ENCODE results near the gene ARHGAP19.

The ARHGAP19 gene

GRCh38 chr10:97184971-97185325 lies 107.5 kb downstream of the ARHGAP19 start:
- no peak for DNase-seq (ENCODE audit: extremely low spot score)
- TF ChIP-seq FOXA1 (IDR thresholded peaks at IDR 0.05): no peak
- TF ChIP-seq LEF1 (IDR thresholded peaks at IDR 0.05; ENCODE audit: borderline replicate concordance): no peak
- no peak for TF ChIP-seq PKNOX1 (IDR thresholded peaks at IDR 0.05)
- TF ChIP-seq BHLHE40 (IDR thresholded peaks at IDR 0.05; ENCODE audit: borderline replicate concordance): no peak
- no peak for TF ChIP-seq ZNF384 (IDR thresholded peaks at IDR 0.05)
- no peak for TF ChIP-seq HDGF (IDR thresholded peaks at IDR 0.05; ENCODE audit: borderline replicate concordance)
- no peak for TF ChIP-seq TARDBP (IDR thresholded peaks at IDR 0.05)
- no peak for TF ChIP-seq ELF4 (IDR thresholded peaks at IDR 0.05)
- ChIA-PET POLR2A (no interaction called here), CTCF (interaction anchor here (1.6 kb wide), 1 partner anchor 11 kb away, joined by 6 read pairs; no protein-coding TSS in a partner anchor)

- DNase-seq (ENCODE audit: extremely low spot score): no peak
- POLR2A ChIA-PET: no interaction called here
- CTCF ChIA-PET: no interaction called here
- TF ChIP-seq HDGF (IDR thresholded peaks at IDR 0.05; ENCODE audit: borderline replicate concordance): no peak
These were observed 109.1 kb downstream of the ARHGAP19 start for GRCh38 chr10:97183314-97183713.

GRCh38 chr10:97182288-97182990 lies 110.0 kb downstream of the ARHGAP19 start:
- CTCF ChIA-PET: no interaction called here
- no peak for DNase-seq (ENCODE audit: extremely low spot score)
- no peak for TF ChIP-seq TARDBP (IDR thresholded peaks at IDR 0.05)
- no peak for TF ChIP-seq L3MBTL2 (conservative IDR thresholded peaks at IDR 0.05)
- no peak for TF ChIP-seq HDGF (IDR thresholded peaks at IDR 0.05; ENCODE audit: borderline replicate concordance)
- TF ChIP-seq FOXM1 (IDR thresholded peaks at IDR 0.05; ENCODE audit: borderline replicate concordance): no peak
- no peak for TF ChIP-seq LEF1 (IDR thresholded peaks at IDR 0.05; ENCODE audit: borderline replicate concordance)
- no peak for TF ChIP-seq FOXK2 (IDR thresholded peaks at IDR 0.05)
- no peak for TF ChIP-seq CTBP1 (IDR thresholded peaks at IDR 0.05; ENCODE audit: borderline replicate concordance)
- TF ChIP-seq BHLHE40 (IDR thresholded peaks at IDR 0.05; ENCODE audit: borderline replicate concordance): no peak
- TF ChIP-seq SP1 (IDR thresholded peaks at IDR 0.05): no peak
- TF ChIP-seq ELF4 (IDR thresholded peaks at IDR 0.05): no peak
- no peak for TF ChIP-seq ZNF384 (IDR thresholded peaks at IDR 0.05)
- TF ChIP-seq ARNT (IDR thresholded peaks at IDR 0.05): no peak
- no peak for TF ChIP-seq PKNOX1 (IDR thresholded peaks at IDR 0.05)
- no peak for TF ChIP-seq NFRKB (IDR thresholded peaks at IDR 0.05)
- POLR2A ChIA-PET: no interaction called here

DNA sequence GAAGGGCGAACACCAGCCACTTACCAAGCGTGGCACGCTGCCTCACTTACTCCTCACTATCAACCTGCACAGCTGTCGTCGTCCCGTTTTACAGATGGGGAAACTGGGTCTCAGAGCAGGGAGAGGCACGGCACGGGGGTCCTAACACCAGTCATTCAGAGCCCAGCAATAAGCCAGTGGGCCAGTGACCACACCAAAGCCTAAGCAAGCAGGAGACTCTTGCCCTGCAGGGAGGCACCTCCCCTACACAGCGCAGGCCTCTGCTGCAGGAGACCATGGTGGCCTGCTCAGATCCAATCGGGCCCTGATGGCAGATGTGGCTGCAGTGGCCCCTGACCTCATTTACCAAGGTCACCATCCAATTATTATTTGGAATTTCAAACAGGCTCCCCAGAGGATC lies 111.5 kb downstream of the ARHGAP19 start:
- CTCF ChIA-PET: interaction anchor here (1.0 kb wide), 1 partner anchor 17 kb away, joined by 3 read pairs; no protein-coding TSS in a partner anchor
- POLR2A ChIA-PET: no interaction called here
- TF ChIP-seq ARNT (IDR thresholded peaks at IDR 0.05): no peak
- no peak for TF ChIP-seq FOXM1 (IDR thresholded peaks at IDR 0.05; ENCODE audit: borderline replicate concordance)
- TF ChIP-seq CTBP1 (IDR thresholded peaks at IDR 0.05; ENCODE audit: borderline replicate concordance): no peak
- TF ChIP-seq SP1 (IDR thresholded peaks at IDR 0.05): no peak
- TF ChIP-seq FOXA1 (IDR thresholded peaks at IDR 0.05): no peak
- no peak for TF ChIP-seq SUZ12 (IDR thresholded peaks at IDR 0.05)
- TF ChIP-seq HDGF (IDR thresholded peaks at IDR 0.05; ENCODE audit: borderline replicate concordance): no peak
- no peak for TF ChIP-seq ELF4 (IDR thresholded peaks at IDR 0.05)
- TF ChIP-seq FOXK2 (IDR thresholded peaks at IDR 0.05): no peak
- no peak for TF ChIP-seq BHLHE40 (IDR thresholded peaks at IDR 0.05; ENCODE audit: borderline replicate concordance)
- no peak for DNase-seq (ENCODE audit: extremely low spot score)

DNA sequence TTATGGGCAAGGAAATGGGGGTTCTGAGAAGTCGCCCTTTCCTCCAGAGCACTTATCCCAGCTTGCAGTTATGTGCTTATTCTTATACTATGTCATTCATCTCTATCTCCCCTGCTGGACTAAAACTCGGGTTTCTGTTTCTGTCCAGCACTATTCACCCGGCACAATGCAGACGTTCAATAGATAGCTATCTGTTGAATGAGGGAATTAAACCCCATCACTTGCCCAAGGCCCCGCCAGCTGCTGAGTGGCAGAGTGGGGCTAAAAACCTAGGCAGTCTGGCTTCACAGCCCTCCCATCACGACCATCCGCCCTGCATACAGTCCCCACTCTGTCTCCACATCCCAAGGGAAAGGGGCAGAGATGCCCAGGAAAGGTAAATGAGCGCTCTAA lies 112.1 kb downstream of the ARHGAP19 start:
- no peak for DNase-seq (ENCODE audit: extremely low spot score)
- POLR2A ChIA-PET: no interaction called here
- TF ChIP-seq BHLHE40 (IDR thresholded peaks at IDR 0.05; ENCODE audit: borderline replicate concordance) (no peak), ARNT (IDR thresholded peaks at IDR 0.05) (no peak), TARDBP (IDR thresholded peaks at IDR 0.05) (no peak), FOXM1 (IDR thresholded peaks at IDR 0.05; ENCODE audit: borderline replicate concordance) (no peak), FOXK2 (IDR thresholded peaks at IDR 0.05) (no peak), LEF1 (IDR thresholded peaks at IDR 0.05; ENCODE audit: borderline replicate concordance) (no peak), L3MBTL2 (conservative IDR thresholded peaks at IDR 0.05) (no peak), FOXA1 (IDR thresholded peaks at IDR 0.05) (no peak), NFRKB (IDR thresholded peaks at IDR 0.05) (no peak), SUZ12 (IDR thresholded peaks at IDR 0.05) (no peak), SP1 (IDR thresholded peaks at IDR 0.05) (no peak), ELF4 (IDR thresholded peaks at IDR 0.05) (no peak), HDGF (IDR thresholded peaks at IDR 0.05; ENCODE audit: borderline replicate concordance) (no peak), PKNOX1 (IDR thresholded peaks at IDR 0.05) (no peak), ZNF384 (IDR thresholded peaks at IDR 0.05) (no peak), CTBP1 (IDR thresholded peaks at IDR 0.05; ENCODE audit: borderline replicate concordance) (no peak)
- CTCF ChIA-PET: interaction anchor here (1.0 kb wide), 1 partner anchor 18 kb away, joined by 3 read pairs; no protein-coding TSS in a partner anchor

- no peak for TF ChIP-seq ELF4 (IDR thresholded peaks at IDR 0.05)
- no peak for TF ChIP-seq BHLHE40 (IDR thresholded peaks at IDR 0.05; ENCODE audit: borderline replicate concordance)
- TF ChIP-seq FOXA1 (IDR thresholded peaks at IDR 0.05): no peak
- TF ChIP-seq FOXK2 (IDR thresholded peaks at IDR 0.05): no peak
- no peak for TF ChIP-seq NFRKB (IDR thresholded peaks at IDR 0.05)
- ChIA-PET POLR2A (no interaction called here), CTCF (interaction anchor here (1.0 to 1.7 kb wide), 2 partner anchors 17 to 18 kb away, joined by 3 read pairs; no protein-coding TSS in a partner anchor)
- no peak for DNase-seq (ENCODE audit: extremely low spot score)
These were observed 112.6 kb downstream of the ARHGAP19 start for GRCh38 chr10:97179731-97180362.
